Gastrocnemius medialis (tissue), 4 donors: Measurements from ENCODE around the gene ECM2.

ENCODE experiments used
- POLR2A ChIP-seq, 2 donors: fragments of 450-650 bp; IDR thresholded peaks; one replicate each; pipeline ENCODE4 v1.6.1; 2017; ENCODE audit warnings: antibody characterized with exemption in 2 of 2, mild to moderate bottlenecking in 2 of 2, moderate library complexity in 2 of 2
- TF ChIP-seq, protein P1 (sequence below), 5 experiments: fragments of 450-650 bp in 3 of 5; fragments of 200-600 bp in 2 of 5; sonication (generic) in 2 of 5; IDR thresholded peaks in 4 of 5; conservative IDR thresholded peaks in 1 of 5; 1 replicate in 4 of 5; 2 replicates in 1 of 5; pipeline ENCODE4 v1.5.1; 2016 to 2019; ENCODE audit warnings: antibody characterized with exemption in 5 of 5, mild to moderate bottlenecking in 3 of 5, moderate library complexity in 3 of 5

DNA sequence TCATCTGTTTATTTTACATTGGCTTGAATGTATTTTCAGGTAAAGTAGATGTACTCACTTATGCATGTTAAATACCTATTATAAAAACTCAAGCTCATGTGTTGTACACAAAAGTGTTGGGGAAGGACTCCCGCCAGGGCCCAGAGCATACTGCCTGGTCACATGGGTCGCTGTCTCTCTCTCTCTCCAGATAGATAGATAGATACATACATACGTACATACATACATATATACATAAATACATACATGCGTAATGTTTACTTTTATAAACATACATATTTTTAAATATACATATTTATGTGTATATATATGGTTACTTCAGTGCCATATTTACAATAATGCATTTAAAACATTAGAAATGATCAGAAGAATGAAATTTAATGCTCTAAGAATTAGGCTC, 78.2 kb downstream of the ECM2 start:
- TF ChIP-seq, protein P1, sequence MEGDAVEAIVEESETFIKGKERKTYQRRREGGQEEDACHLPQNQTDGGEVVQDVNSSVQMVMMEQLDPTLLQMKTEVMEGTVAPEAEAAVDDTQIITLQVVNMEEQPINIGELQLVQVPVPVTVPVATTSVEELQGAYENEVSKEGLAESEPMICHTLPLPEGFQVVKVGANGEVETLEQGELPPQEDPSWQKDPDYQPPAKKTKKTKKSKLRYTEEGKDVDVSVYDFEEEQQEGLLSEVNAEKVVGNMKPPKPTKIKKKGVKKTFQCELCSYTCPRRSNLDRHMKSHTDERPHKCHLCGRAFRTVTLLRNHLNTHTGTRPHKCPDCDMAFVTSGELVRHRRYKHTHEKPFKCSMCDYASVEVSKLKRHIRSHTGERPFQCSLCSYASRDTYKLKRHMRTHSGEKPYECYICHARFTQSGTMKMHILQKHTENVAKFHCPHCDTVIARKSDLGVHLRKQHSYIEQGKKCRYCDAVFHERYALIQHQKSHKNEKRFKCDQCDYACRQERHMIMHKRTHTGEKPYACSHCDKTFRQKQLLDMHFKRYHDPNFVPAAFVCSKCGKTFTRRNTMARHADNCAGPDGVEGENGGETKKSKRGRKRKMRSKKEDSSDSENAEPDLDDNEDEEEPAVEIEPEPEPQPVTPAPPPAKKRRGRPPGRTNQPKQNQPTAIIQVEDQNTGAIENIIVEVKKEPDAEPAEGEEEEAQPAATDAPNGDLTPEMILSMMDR (IDR thresholded peaks at IDR 0.05 in 4 of 5, conservative IDR thresholded peaks at IDR 0.05 in 1 of 5): no peak
- no peak for TF ChIP-seq POLR2A (IDR thresholded peaks at IDR 0.05)
